ENCODE data around the gene NINL.
"Not testable (repeated sequence)": the region's sequence is repeated elsewhere in the genome, so short reads cannot be mapped to it uniquely, and the experiment has no call there.

Gene NINL

GRCh38 chr20:25622450-25623224, 37.3 kb upstream of the NINL start:
- H3K9ac ChIP-seq (ENCODE audit: low read depth in 1 of 2, low read length in 2 of 2): peak overlapping the region; percentile 92 to 96
- H3K9me3 ChIP-seq (ENCODE audit: control insufficient read depth in 1 of 2, low read length in 2 of 2): no peaks in the 10 kb centered on the region
- peaks cover 13 to 16% of the 10 kb centered on the region in 2 donors for H3K4me1 ChIP-seq (ENCODE audit: control insufficient read depth in 1 of 2, insufficient read depth in 2 of 2, low read length in 2 of 2)
- H3K27me3 ChIP-seq (ENCODE audit: control insufficient read depth in 1 of 2, insufficient read depth in 2 of 2, low read length in 2 of 2): no peaks in the 10 kb centered on the region
- no peaks in the 10 kb centered on the region for H3K36me3 ChIP-seq (ENCODE audit: control insufficient read depth in 1 of 2, insufficient read depth in 2 of 2, low read length in 2 of 2)
- H3K4me3 ChIP-seq (ENCODE audit: low read depth in 1 of 2, low read length in 2 of 2): peak overlapping the region; percentile 87 to 96
- H3K27ac ChIP-seq (ENCODE audit: low read depth, low read length): no peak overlapping the region

- H3K27me3 ChIP-seq (ENCODE audit: control insufficient read depth in 1 of 2, insufficient read depth in 2 of 2, low read length in 2 of 2): no peaks in the 10 kb centered on the region
- peak overlapping the region in 1 of 2 donors; percentile 96 for H3K4me3 ChIP-seq (ENCODE audit: low read depth in 1 of 2, low read length in 2 of 2)
- H3K36me3 ChIP-seq (ENCODE audit: control insufficient read depth in 1 of 2, insufficient read depth in 2 of 2, low read length in 2 of 2): no peaks in the 10 kb centered on the region
- H3K27ac ChIP-seq (ENCODE audit: low read depth, low read length): no peak overlapping the region
- H3K9me3 ChIP-seq (ENCODE audit: control insufficient read depth in 1 of 2, low read length in 2 of 2): no peaks in the 10 kb centered on the region
- peaks cover 13 to 16% of the 10 kb centered on the region in 2 donors for H3K4me1 ChIP-seq (ENCODE audit: control insufficient read depth in 1 of 2, insufficient read depth in 2 of 2, low read length in 2 of 2)
- H3K9ac ChIP-seq (ENCODE audit: low read depth in 1 of 2, low read length in 2 of 2): no peak overlapping the region
Observed at GRCh38 chr20:25622049-25622448, 36.7 kb upstream of the NINL start.

- no peak overlapping the region for H3K4me3 ChIP-seq (ENCODE audit: low read depth in 1 of 2, low read length in 2 of 2)
- peaks cover 10 to 13% of the 10 kb centered on the region in 2 donors for H3K4me1 ChIP-seq (ENCODE audit: control insufficient read depth in 1 of 2, insufficient read depth in 2 of 2, low read length in 2 of 2)
- no peak overlapping the region for H3K27ac ChIP-seq (ENCODE audit: low read depth, low read length)
- no peaks in the 10 kb centered on the region for H3K9me3 ChIP-seq (ENCODE audit: control insufficient read depth in 1 of 2, low read length in 2 of 2)
- H3K9ac ChIP-seq (ENCODE audit: low read depth in 1 of 2, low read length in 2 of 2): no peak overlapping the region
- peaks cover 0 to 11% of the 10 kb centered on the region in 2 donors for H3K36me3 ChIP-seq (ENCODE audit: control insufficient read depth in 1 of 2, insufficient read depth in 2 of 2, low read length in 2 of 2)
- H3K27me3 ChIP-seq (ENCODE audit: control insufficient read depth in 1 of 2, insufficient read depth in 2 of 2, low read length in 2 of 2): no peaks in the 10 kb centered on the region
Observed at GRCh38 chr20:25619514-25619913, 34.2 kb upstream of the NINL start.

- H3K4me3 ChIP-seq (ENCODE audit: low read depth in 1 of 2, low read length in 2 of 2): no peak overlapping the region
- no peaks in the 10 kb centered on the region for H3K27me3 ChIP-seq (ENCODE audit: control insufficient read depth in 1 of 2, insufficient read depth in 2 of 2, low read length in 2 of 2)
- H3K27ac ChIP-seq (ENCODE audit: low read depth, low read length): no peak overlapping the region
- H3K36me3 ChIP-seq (ENCODE audit: control insufficient read depth in 1 of 2, insufficient read depth in 2 of 2, low read length in 2 of 2): peaks cover 0 to 2% of the 10 kb centered on the region in 2 donors
- H3K9ac ChIP-seq (ENCODE audit: low read depth in 1 of 2, low read length in 2 of 2): no peak overlapping the region
- H3K4me1 ChIP-seq (ENCODE audit: control insufficient read depth in 1 of 2, insufficient read depth in 2 of 2, low read length in 2 of 2): no peaks in the 10 kb centered on the region
- no peaks in the 10 kb centered on the region for H3K9me3 ChIP-seq (ENCODE audit: control insufficient read depth in 1 of 2, low read length in 2 of 2)
Observed at GRCh38 chr20:25608774-25609173, 23.4 kb upstream of the NINL start.

- Histone ChIP-seq H3K9me3 (ENCODE audit: control insufficient read depth in 1 of 2, low read length in 2 of 2) (no peaks in the 10 kb centered on the region), H3K9ac (ENCODE audit: low read depth in 1 of 2, low read length in 2 of 2) (no peak overlapping the region), H3K27me3 (ENCODE audit: control insufficient read depth in 1 of 2, insufficient read depth in 2 of 2, low read length in 2 of 2) (no peaks in the 10 kb centered on the region), H3K4me3 (ENCODE audit: low read depth in 1 of 2, low read length in 2 of 2) (no peak overlapping the region), H3K27ac (ENCODE audit: low read depth, low read length) (no peak overlapping the region), H3K36me3 (ENCODE audit: control insufficient read depth in 1 of 2, insufficient read depth in 2 of 2, low read length in 2 of 2) (no peaks in the 10 kb centered on the region), H3K4me1 (ENCODE audit: control insufficient read depth in 1 of 2, insufficient read depth in 2 of 2, low read length in 2 of 2) (no peaks in the 10 kb centered on the region)
Observed at GRCh38 chr20:25606094-25606695, 20.9 kb upstream of the NINL start.

GRCh38 chr20:25605148-25605547, 19.8 kb upstream of the NINL start:
- no peak overlapping the region for H3K9ac ChIP-seq (ENCODE audit: low read depth in 1 of 2, low read length in 2 of 2)
- H3K36me3 ChIP-seq (ENCODE audit: control insufficient read depth in 1 of 2, insufficient read depth in 2 of 2, low read length in 2 of 2): no peaks in the 10 kb centered on the region
- no peak overlapping the region for H3K27ac ChIP-seq (ENCODE audit: low read depth, low read length)
- no peak overlapping the region for H3K4me3 ChIP-seq (ENCODE audit: low read depth in 1 of 2, low read length in 2 of 2)
- no peaks in the 10 kb centered on the region for H3K9me3 ChIP-seq (ENCODE audit: control insufficient read depth in 1 of 2, low read length in 2 of 2)
- no peaks in the 10 kb centered on the region for H3K27me3 ChIP-seq (ENCODE audit: control insufficient read depth in 1 of 2, insufficient read depth in 2 of 2, low read length in 2 of 2)
- no peaks in the 10 kb centered on the region for H3K4me1 ChIP-seq (ENCODE audit: control insufficient read depth in 1 of 2, insufficient read depth in 2 of 2, low read length in 2 of 2)

GRCh38 chr20:25604611-25605010, 19.3 kb upstream of the NINL start:
- Histone ChIP-seq H3K27ac (ENCODE audit: low read depth, low read length) (no peak overlapping the region), H3K4me1 (ENCODE audit: control insufficient read depth in 1 of 2, insufficient read depth in 2 of 2, low read length in 2 of 2) (no peaks in the 10 kb centered on the region), H3K4me3 (ENCODE audit: low read depth in 1 of 2, low read length in 2 of 2) (no peak overlapping the region), H3K36me3 (ENCODE audit: control insufficient read depth in 1 of 2, insufficient read depth in 2 of 2, low read length in 2 of 2) (no peaks in the 10 kb centered on the region), H3K27me3 (ENCODE audit: control insufficient read depth in 1 of 2, insufficient read depth in 2 of 2, low read length in 2 of 2) (no peaks in the 10 kb centered on the region), H3K9ac (ENCODE audit: low read depth in 1 of 2, low read length in 2 of 2) (no peak overlapping the region), H3K9me3 (ENCODE audit: control insufficient read depth in 1 of 2, low read length in 2 of 2) (no peaks in the 10 kb centered on the region)

- not testable (repeated sequence) for H3K4me1 ChIP-seq (ENCODE audit: control insufficient read depth in 1 of 2, insufficient read depth in 2 of 2, low read length in 2 of 2)
Observed at GRCh38 chr20:25602914-25603309, 17.6 kb upstream of the NINL start.

GRCh38 chr20:25602191-25602913, 17.0 kb upstream of the NINL start:
- H3K27ac ChIP-seq (ENCODE audit: low read depth, low read length); H3K4me1 ChIP-seq (ENCODE audit: control insufficient read depth in 1 of 2, insufficient read depth in 2 of 2, low read length in 2 of 2); H3K9me3 ChIP-seq (ENCODE audit: control insufficient read depth in 1 of 2, low read length in 2 of 2): not testable (repeated sequence)

More at GRCh38 chr20:25602914-25603309, 17.6 kb upstream of the NINL start:
- not testable (repeated sequence) for H3K27ac ChIP-seq (ENCODE audit: low read depth, low read length); H3K9me3 ChIP-seq (ENCODE audit: control insufficient read depth in 1 of 2, low read length in 2 of 2); H3K27me3 ChIP-seq (ENCODE audit: control insufficient read depth in 1 of 2, insufficient read depth in 2 of 2, low read length in 2 of 2); H3K9ac ChIP-seq (ENCODE audit: low read depth in 1 of 2, low read length in 2 of 2); H3K36me3 ChIP-seq (ENCODE audit: control insufficient read depth in 1 of 2, insufficient read depth in 2 of 2, low read length in 2 of 2); H3K4me3 ChIP-seq (ENCODE audit: low read depth in 1 of 2, low read length in 2 of 2)

GRCh38 chr20:25601659-25602058, 16.3 kb upstream of the NINL start:
- H3K4me1 ChIP-seq (ENCODE audit: control insufficient read depth in 1 of 2, insufficient read depth in 2 of 2, low read length in 2 of 2): no peaks in the 10 kb centered on the region
- no peaks in the 10 kb centered on the region for H3K36me3 ChIP-seq (ENCODE audit: control insufficient read depth in 1 of 2, insufficient read depth in 2 of 2, low read length in 2 of 2)
- no peak overlapping the region for H3K4me3 ChIP-seq (ENCODE audit: low read depth in 1 of 2, low read length in 2 of 2)
- H3K27me3 ChIP-seq (ENCODE audit: control insufficient read depth in 1 of 2, insufficient read depth in 2 of 2, low read length in 2 of 2): no peaks in the 10 kb centered on the region
- no peak overlapping the region for H3K9ac ChIP-seq (ENCODE audit: low read depth in 1 of 2, low read length in 2 of 2)
- H3K27ac ChIP-seq (ENCODE audit: low read depth, low read length): no peak overlapping the region
- no peaks in the 10 kb centered on the region for H3K9me3 ChIP-seq (ENCODE audit: control insufficient read depth in 1 of 2, low read length in 2 of 2)

More at GRCh38 chr20:25602191-25602913, 17.0 kb upstream of the NINL start:
- not testable (repeated sequence) for H3K36me3 ChIP-seq (ENCODE audit: control insufficient read depth in 1 of 2, insufficient read depth in 2 of 2, low read length in 2 of 2); H3K9ac ChIP-seq (ENCODE audit: low read depth in 1 of 2, low read length in 2 of 2); H3K4me3 ChIP-seq (ENCODE audit: low read depth in 1 of 2, low read length in 2 of 2); H3K27me3 ChIP-seq (ENCODE audit: control insufficient read depth in 1 of 2, insufficient read depth in 2 of 2, low read length in 2 of 2)
